Breast epithelium (tissue), 3 donors: ENCODE results near the gene DPH6.

Experiments used
- CTCF ChIP-seq, 3 donors: fragments of 450-650 bp; IDR thresholded peaks; one replicate each; pipeline ENCODE4 v1.5.1; 2016 to 2017; ENCODE audit warnings: antibody characterized with exemption in 3 of 3, mild to moderate bottlenecking in 3 of 3, moderate library complexity in 3 of 3
- POLR2A ChIP-seq: fragments of 450-650 bp; IDR thresholded peaks from one replicate; pipeline ENCODE4 v1.6.1; 2016; ENCODE audit warnings: antibody characterized with exemption, mild to moderate bottlenecking, moderate library complexity
- POLR2AphosphoS5 ChIP-seq, 3 donors: sonication (generic); formaldehyde crosslinking; IDR thresholded peaks; one replicate each; pipeline ENCODE4 v1.6.1; 2017; ENCODE audit warnings: antibody characterized with exemption in 3 of 3

GRCh38 chr15:35455201-35455600 lies 90.8 kb downstream of the DPH6 start:
- no peak for TF ChIP-seq CTCF (IDR thresholded peaks at IDR 0.05)
- no peak for TF ChIP-seq POLR2A
- no peak for TF ChIP-seq POLR2AphosphoS5 (IDR thresholded peaks at IDR 0.05)
